B cell (primary cell): ENCODE measurements around the gene PHB1.

Experiments
- CTCF ChIP-seq: fragments of 200-600 bp; IDR thresholded peaks from one replicate; pipeline ENCODE4 v1.8.0; 2022; ENCODE audit warnings: antibody characterized with exemption, mild to moderate bottlenecking
- EZH2 ChIP-seq: IDR thresholded peaks from 2 replicates; pipeline ENCODE4 v1.6.1; 2012; ENCODE audit warnings: borderline replicate concordance, low read depth, mild to moderate bottlenecking, moderate library complexity, low read length; ENCODE audit not compliant: insufficient read depth, poor library complexity, severe bottlenecking

- TF ChIP-seq CTCF: no peak
- no peak for TF ChIP-seq EZH2
Observed at GRCh38 chr17:49382556-49382955, 32.1 kb downstream of the PHB1 start.
